H54 (cell line): ENCODE data around the gene CENPB.

ENCODE experiments used
- DNase-seq: peaks from one replicate; pipeline ENCODE4 v3.0.0; 2011; ENCODE audit warnings: low spot score, mixed read lengths; ENCODE audit not compliant: insufficient read length
- FAIRE-seq: peaks from 3 replicates; lab custom pipeline; 2011; peaks lifted over from hg19 to GRCh38; lab: Jason Lieb, UNC
- POLR2A ChIP-seq: IDR thresholded peaks from 2 replicates; pipeline ENCODE4 v1.6.1; 2011; ENCODE audit warnings: low read depth, mild to moderate bottlenecking, low read length

CENPB gene

DNA sequence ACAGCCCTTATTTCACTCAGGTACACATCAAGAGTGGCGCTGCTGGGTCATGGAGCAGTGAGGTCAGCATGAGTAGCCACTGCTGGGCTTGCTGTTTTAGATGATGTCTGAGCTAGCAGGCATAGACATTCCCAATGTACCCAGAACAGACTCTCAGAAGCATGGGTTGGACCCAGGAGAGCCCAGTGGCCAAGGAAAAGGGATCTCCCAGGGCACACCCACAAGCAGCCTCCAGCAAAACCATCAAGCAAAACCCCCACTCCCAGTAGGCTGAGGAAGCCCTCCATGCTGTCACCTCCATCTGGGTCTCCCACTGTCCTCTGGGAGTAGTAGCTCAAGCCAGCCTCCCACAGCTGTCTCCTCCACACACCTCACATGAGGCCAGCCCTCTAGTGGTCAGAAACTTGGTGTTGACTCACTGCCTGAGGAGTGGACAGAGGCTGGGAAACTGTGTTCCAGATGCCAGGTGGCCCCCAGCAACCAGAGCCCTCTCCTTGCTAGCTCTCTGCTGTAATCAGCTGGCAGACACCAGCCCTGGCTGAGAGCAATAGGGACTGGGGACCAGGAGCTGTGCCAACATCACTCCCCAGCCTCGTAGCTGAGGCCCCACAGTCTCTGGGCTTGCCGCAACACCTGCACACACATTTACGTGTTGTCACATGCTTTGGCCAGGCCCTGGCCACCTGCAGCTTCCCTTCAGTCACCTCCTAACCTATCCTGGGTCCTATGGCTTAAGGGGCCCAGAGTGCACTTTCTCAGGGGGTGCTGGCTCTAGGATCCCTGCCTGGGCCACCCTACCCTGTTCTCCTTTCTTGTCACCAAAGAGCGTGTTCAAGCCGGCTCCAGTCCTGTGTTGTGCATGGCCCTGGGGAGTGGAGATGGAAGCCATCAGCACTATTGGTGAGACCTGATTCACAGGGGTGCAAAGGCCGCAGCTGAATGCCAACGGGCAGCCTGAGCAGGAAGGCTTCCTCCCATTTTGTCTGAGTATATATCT, 31.9 kb upstream of the CENPB start:
- TF ChIP-seq POLR2A = no peak
- DNase-seq = peak; percentile 56
- no peak for FAIRE-seq

DNA sequence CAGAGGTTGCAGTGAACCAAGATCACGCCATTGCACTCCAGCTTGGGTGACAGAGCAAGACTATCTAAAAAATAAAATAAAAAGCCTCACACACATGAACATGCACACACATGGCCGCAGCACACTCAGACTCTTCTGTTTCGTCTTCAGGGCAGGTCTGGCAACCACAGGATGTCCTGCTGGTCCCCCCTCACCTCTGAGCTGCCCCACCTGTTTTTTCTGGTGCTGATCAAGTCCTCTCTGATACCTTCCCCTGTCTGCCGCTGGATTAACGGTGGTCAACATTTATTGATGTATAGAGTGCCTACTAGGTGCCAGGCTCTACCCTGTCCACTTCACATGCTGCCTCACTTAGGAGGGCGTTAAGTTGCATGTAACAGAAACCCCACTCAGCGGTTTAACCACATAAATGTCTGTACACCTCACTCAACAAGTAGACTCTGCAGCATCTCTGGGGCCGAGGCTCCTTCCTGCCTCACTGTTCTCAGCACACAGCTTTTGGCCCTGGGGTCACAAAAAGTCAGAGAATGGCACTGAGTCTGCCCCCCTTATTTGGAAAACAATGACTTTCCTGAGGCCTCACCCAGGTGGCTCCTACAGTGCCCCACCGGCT, 29.3 kb upstream of the CENPB start:
- DNase-seq = no peak
- TF ChIP-seq POLR2A = no peak
- no peak for FAIRE-seq

- TF ChIP-seq POLR2A = no peak
- DNase-seq (no peak), FAIRE-seq (no peak)
Measured at GRCh38 chr20:3814928-3815495, 28.5 kb upstream of the CENPB start.

DNA sequence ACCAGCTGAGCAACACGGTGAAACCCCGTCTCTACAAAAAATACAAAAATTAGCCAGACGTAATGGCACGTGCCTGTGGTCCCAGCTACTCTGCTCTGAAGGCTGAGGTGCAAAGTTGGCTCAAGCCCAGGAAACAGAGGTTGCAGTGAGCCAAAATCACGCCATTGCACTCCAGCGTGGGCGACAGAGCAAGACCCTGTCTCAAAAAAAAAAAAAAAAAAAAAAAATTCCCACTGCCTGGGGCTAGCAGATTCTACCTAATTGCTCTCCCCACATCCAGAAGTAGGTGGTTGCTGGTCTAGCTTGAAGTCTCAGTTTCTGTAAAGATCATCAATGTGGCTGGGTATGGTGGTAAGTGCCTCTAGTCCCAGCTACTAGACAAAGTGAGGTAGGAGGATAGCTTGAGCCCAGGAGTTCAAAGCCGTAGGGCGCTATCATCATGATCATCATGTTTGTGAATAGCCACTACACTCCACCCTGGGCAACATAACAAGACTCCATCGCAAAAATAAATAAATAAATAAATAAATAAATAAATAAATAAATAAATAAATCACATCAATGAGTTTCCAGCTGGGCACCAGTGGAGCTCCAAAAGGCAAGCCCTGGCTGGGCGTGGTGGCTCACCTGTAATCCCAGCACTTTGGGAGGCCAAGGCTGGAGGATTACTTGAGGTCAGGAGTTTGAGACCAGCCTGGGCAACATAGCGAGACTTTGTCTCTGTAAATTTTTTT, 27.5 kb upstream of the CENPB start:
- DNase-seq = no peak

GRCh38 chr20:3812975-3813847, 26.7 kb upstream of the CENPB start:
- DNase-seq (no peak), FAIRE-seq (no peak)
- TF ChIP-seq POLR2A = no peak

More for the DNA sequence above, 27.5 kb upstream of the CENPB start:
- TF ChIP-seq POLR2A = no peak
- FAIRE-seq = no peak

GRCh38 chr20:3812259-3812681, 25.7 kb upstream of the CENPB start:
- DNase-seq (no peak), FAIRE-seq (no peak)
- no peak for TF ChIP-seq POLR2A

- peak; percentile 84 for DNase-seq
- peak; percentile 65 for FAIRE-seq
- no peak; the same call in 1 of the 2 replicates for TF ChIP-seq POLR2A
Measured at GRCh38 chr20:3811467-3812258, 25.1 kb upstream of the CENPB start.

- DNase-seq (no peak), FAIRE-seq (no peak)
- TF ChIP-seq POLR2A = no peak
Measured at GRCh38 chr20:3808544-3808943, 22.0 kb upstream of the CENPB start.

GRCh38 chr20:3804781-3805180, 18.2 kb upstream of the CENPB start:
- FAIRE-seq (no peak), DNase-seq (no peak)
- TF ChIP-seq POLR2A = no peak

GRCh38 chr20:3804254-3804751, 17.8 kb upstream of the CENPB start:
- FAIRE-seq (no peak), DNase-seq (no peak)
- TF ChIP-seq POLR2A = no peak

GRCh38 chr20:3803854-3804253, 17.3 kb upstream of the CENPB start:
- TF ChIP-seq POLR2A = 0 out of 2 replicates have a peak, but pooled peaks have one; percentile 10
- no peak for DNase-seq
- no peak for FAIRE-seq

- DNase-seq (no peak), FAIRE-seq (no peak)
- TF ChIP-seq POLR2A = no peak
Measured at GRCh38 chr20:3803289-3803688, 16.7 kb upstream of the CENPB start.
